ENCODE measurements around the gene MALSU1. TPM values are rescaled to one million over a fixed set of nuclear protein-coding genes. Genes with fewer than 3 reads are reported as not detected.
A peak's percentile ranks its signal among the peaks of the same experiment; 100 is the strongest.

The MALSU1 gene
- polyA plus RNA-seq, 1 of the 3 experiments (the other 2 are of a cell fraction), result 102 TPM

DNA sequence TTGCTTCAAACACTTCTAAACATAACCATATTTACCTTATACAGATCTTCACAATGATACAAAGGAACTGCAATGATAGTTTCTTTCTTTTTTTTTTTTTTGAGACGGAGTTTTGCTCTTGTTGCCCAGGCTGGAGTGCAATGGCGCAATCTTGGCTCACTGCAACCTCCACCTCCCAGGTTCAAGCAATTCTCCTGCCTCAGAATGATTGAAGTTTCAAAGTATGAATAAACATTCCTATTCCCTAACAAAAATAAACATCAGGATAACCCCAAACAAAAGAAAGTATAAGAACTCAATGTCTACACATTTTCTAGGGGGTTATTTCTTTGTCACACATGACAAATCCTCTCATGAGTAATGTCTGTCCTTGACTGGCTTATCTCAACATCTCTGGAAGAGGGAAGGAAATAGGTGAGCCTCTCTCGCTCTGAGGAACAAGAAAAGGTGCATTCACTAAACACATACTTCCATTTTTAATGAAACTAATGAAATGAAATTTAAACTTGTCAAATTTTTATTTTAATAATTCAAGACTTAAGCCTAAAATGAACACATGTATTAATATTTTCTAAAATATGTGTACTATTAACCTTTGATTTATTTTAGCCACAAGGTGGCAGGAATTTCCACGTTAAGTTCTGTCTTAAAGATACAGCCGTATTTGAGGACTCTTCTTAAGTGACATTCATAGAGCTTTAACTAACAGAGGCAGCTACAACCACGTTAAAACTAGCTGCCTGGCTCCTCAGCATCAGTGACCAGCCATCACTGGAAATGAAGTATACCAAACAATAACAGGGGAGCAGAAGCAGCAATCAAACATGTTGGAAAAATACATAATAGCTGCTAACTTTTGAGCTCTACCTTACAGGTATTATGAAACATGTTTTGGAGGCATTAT, 58.3 kb downstream of the MALSU1 start:
- POLR2A ChIA-PET, result interaction anchor here (1.3 kb wide), 1 partner anchor 174 kb away, joined by 3 read pairs; no protein-coding TSS in a partner anchor
- H3K36me3 ChIP-seq (replicated peaks in 1 of 2; ENCODE audit: control insufficient read depth in 1 of 2, insufficient read depth in 2 of 2, low read length in 1 of 2), result peaks cover 17 to 24% of the 10 kb centered on the region in 2 experiments
- H3K9me3 ChIP-seq, result no peaks in the 10 kb centered on the region
- no peaks in the 10 kb centered on the region for H3K27me3 ChIP-seq (ENCODE audit: insufficient read depth)
- no peak overlapping the region for H2AFZ ChIP-seq (ENCODE audit: low read depth)
- DNase-seq, result no peak
- WGBS (ENCODE audit: low lambda C conversion rate), result 35% methylated on average over 6 of the region's 6 CpGs
- peak overlapping the region in 1 of 2 experiments; percentile 58; a peak in 2 of 4 replicates for H3K27ac ChIP-seq (ENCODE audit: low read depth in 2 of 2, low read length in 1 of 2)
- no peak overlapping the region; the same call in 1 of the 2 replicates for H3K9ac ChIP-seq
- H3K4me3 ChIP-seq (ENCODE audit: low read depth in 2 of 2, low read length in 1 of 2), result no peak overlapping the region; a peak in 1 of 4 replicates
- H3K9me2 ChIP-seq, result no peaks in the 10 kb centered on the region
- CTCF ChIA-PET, result interaction anchor here (0.6 to 2.6 kb wide), 26 partner anchors 8 to 1617 kb away, joined by 3 to 12 read pairs (median 3); no protein-coding TSS in a partner anchor
- peaks cover 0 to 11% of the 10 kb centered on the region in 2 experiments; a peak in 1 of 4 replicates for H3K4me1 ChIP-seq (ENCODE audit: control insufficient read depth in 1 of 2, insufficient read depth in 2 of 2, low read depth in 1 of 2, low read length in 1 of 2)
- H3K79me2 ChIP-seq (ENCODE audit: insufficient read depth), result peaks cover 72% of the 10 kb centered on the region
- peak overlapping the region; percentile 56 for H3K4me2 ChIP-seq
- peaks cover 31% of the 10 kb centered on the region for H3F3A ChIP-seq (replicated peaks; ENCODE audit: insufficient read depth)
- peaks cover 10% of the 10 kb centered on the region; the same call in 1 of the 2 replicates for H4K20me1 ChIP-seq (ENCODE audit: insufficient read depth)
- TF ChIP-seq ELF1 (IDR thresholded peaks at IDR 0.05), result no peak
- peak; percentile 29; the same call in 1 of the 2 replicates for TF ChIP-seq JUND (IDR thresholded peaks at IDR 0.05)
- TF ChIP-seq, protein P1, sequence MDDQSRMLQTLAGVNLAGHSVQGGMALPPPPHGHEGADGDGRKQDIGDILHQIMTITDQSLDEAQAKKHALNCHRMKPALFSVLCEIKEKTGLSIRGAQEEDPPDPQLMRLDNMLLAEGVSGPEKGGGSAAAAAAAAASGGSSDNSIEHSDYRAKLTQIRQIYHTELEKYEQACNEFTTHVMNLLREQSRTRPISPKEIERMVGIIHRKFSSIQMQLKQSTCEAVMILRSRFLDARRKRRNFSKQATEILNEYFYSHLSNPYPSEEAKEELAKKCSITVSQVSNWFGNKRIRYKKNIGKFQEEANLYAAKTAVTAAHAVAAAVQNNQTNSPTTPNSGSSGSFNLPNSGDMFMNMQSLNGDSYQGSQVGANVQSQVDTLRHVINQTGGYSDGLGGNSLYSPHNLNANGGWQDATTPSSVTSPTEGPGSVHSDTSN (IDR thresholded peaks at IDR 0.05), result peak; percentile 67
- TF ChIP-seq MEF2A (IDR thresholded peaks at IDR 0.05; ENCODE audit: borderline replicate concordance, low read depth), result no peak
- no peak for TF ChIP-seq FOXJ3 (CRISPR knock-in tag; IDR thresholded peaks at IDR 0.05)
- no peak for TF ChIP-seq SIN3A (IDR thresholded peaks at IDR 0.05; ENCODE audit: borderline replicate concordance, low read depth, low read length)
- peak; percentile 65 for TF ChIP-seq RAD21 (IDR thresholded peaks at IDR 0.05; ENCODE audit: low read length)
- TF ChIP-seq, protein P2, sequence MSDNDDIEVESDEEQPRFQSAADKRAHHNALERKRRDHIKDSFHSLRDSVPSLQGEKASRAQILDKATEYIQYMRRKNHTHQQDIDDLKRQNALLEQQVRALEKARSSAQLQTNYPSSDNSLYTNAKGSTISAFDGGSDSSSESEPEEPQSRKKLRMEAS (IDR thresholded peaks at IDR 0.05; ENCODE audit: low read depth), result no peak
- peak; percentile 46 for TF ChIP-seq SMC3 (IDR thresholded peaks at IDR 0.05; ENCODE audit: low read depth, low read length)
- no peak for TF ChIP-seq NRF1 (IDR thresholded peaks at IDR 0.05; ENCODE audit: low read depth, low read length)
- TF ChIP-seq TAF1 (IDR thresholded peaks at IDR 0.05; ENCODE audit: borderline replicate concordance, low read depth, low read length), result no peak
- no peak for TF ChIP-seq GABPA (IDR thresholded peaks at IDR 0.05; ENCODE audit: low read depth)
- TF ChIP-seq, protein P3, sequence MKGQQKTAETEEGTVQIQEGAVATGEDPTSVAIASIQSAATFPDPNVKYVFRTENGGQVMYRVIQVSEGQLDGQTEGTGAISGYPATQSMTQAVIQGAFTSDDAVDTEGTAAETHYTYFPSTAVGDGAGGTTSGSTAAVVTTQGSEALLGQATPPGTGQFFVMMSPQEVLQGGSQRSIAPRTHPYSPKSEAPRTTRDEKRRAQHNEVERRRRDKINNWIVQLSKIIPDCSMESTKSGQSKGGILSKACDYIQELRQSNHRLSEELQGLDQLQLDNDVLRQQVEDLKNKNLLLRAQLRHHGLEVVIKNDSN (IDR thresholded peaks at IDR 0.05; ENCODE audit: borderline replicate concordance, low read depth), result no peak
- no peak for TF ChIP-seq FOSL2 (IDR thresholded peaks at IDR 0.05; ENCODE audit: borderline replicate concordance, low read depth)
- TF ChIP-seq NFIC (IDR thresholded peaks at IDR 0.05; ENCODE audit: borderline replicate concordance), result no peak
- no peak for TF ChIP-seq YY1 (IDR thresholded peaks at IDR 0.05; ENCODE audit: low read depth)
- TF ChIP-seq EZH2phosphoT487 (IDR thresholded peaks at IDR 0.05; ENCODE audit: borderline replicate concordance, low read depth), result no peak
- TF ChIP-seq EP300 (IDR thresholded peaks at IDR 0.05; ENCODE audit: borderline replicate concordance in 1 of 2, low read depth in 1 of 2, low read length in 1 of 2), result no peak
- TF ChIP-seq, protein P4, sequence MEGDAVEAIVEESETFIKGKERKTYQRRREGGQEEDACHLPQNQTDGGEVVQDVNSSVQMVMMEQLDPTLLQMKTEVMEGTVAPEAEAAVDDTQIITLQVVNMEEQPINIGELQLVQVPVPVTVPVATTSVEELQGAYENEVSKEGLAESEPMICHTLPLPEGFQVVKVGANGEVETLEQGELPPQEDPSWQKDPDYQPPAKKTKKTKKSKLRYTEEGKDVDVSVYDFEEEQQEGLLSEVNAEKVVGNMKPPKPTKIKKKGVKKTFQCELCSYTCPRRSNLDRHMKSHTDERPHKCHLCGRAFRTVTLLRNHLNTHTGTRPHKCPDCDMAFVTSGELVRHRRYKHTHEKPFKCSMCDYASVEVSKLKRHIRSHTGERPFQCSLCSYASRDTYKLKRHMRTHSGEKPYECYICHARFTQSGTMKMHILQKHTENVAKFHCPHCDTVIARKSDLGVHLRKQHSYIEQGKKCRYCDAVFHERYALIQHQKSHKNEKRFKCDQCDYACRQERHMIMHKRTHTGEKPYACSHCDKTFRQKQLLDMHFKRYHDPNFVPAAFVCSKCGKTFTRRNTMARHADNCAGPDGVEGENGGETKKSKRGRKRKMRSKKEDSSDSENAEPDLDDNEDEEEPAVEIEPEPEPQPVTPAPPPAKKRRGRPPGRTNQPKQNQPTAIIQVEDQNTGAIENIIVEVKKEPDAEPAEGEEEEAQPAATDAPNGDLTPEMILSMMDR (IDR thresholded peaks at IDR 0.05), result peak; percentile 79
- TF ChIP-seq, protein P5, sequence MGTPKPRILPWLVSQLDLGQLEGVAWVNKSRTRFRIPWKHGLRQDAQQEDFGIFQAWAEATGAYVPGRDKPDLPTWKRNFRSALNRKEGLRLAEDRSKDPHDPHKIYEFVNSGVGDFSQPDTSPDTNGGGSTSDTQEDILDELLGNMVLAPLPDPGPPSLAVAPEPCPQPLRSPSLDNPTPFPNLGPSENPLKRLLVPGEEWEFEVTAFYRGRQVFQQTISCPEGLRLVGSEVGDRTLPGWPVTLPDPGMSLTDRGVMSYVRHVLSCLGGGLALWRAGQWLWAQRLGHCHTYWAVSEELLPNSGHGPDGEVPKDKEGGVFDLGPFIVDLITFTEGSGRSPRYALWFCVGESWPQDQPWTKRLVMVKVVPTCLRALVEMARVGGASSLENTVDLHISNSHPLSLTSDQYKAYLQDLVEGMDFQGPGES (IDR thresholded peaks at IDR 0.05; ENCODE audit: low read depth, low read length), result no peak
- TF ChIP-seq RXRA (IDR thresholded peaks at IDR 0.05; ENCODE audit: borderline replicate concordance, low read depth), result no peak
- TF ChIP-seq GATA2 (CRISPR knock-in tag; IDR thresholded peaks at IDR 0.05), result no peak
- TF ChIP-seq POLR2AphosphoS5 (IDR thresholded peaks at IDR 0.05; ENCODE audit: low read depth, low read length), result no peak
- TF ChIP-seq TCF12 (IDR thresholded peaks at IDR 0.05), result peak; percentile 37
